NCI-H510A treated with DMSO at 0.1 percent for 48 hours (cell line): ENCODE measurements around the gene MAB21L4.

ENCODE experiments used
- DNase-seq: peaks from one replicate; lab custom pipeline; 2025; lab: John Stamatoyannopoulos, UW

The MAB21L4 gene

GRCh38 chr2:240925191-240925567, 29.2 kb upstream of the MAB21L4 start:
- DNase-seq, result no peak

- DNase-seq, result no peak
Observed at GRCh38 chr2:240922982-240923537, 27.1 kb upstream of the MAB21L4 start.

GRCh38 chr2:240922245-240922981, 26.5 kb upstream of the MAB21L4 start:
- DNase-seq, result no peak

DNA sequence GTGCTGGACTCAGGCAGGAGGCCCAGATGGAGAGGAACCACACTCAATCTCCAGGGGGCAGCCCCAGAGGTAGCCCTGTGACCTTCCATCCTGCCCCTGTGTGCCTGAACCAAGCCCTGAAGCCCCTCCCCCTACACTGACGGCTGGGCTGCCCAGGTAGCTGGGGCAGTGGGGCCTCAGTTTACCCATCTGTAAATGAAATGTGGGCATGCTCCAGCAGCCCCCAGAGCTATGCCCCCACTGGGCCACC, 26.0 kb upstream of the MAB21L4 start:
- no peak for DNase-seq

DNA sequence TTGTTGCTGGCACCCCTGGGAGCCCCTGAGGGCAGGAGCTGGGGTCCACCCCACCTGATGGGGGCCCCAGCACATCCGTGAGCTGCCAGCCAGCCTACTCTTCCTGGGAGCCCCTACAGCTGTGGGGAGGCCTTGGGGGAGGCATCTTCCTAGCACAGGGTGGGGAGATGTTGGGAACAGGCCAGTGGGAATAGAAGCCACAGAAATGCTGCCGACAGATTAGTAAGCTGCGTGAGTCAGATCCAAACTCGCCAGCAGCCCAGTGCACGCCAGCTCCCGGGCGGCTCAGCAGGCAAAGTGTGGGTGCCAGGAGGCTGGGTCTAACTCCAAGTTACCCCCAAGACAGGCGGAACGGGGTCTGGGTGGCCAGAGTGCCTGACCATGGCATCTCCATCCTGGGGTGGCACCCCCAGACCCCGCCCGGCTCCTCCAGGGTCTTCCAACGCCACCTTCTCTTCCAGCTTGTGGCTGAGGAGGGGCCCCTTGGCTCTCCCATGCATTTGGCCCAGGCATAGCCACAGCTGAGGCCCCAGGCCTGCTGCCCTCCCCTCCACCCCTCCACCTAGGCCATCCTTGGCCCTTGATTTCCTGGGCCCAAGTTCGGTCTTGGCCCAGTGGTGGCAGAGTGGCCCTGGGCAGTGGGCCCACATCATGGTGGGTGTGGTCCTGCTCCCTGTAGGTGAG, 25.5 kb upstream of the MAB21L4 start:
- no peak for DNase-seq

GRCh38 chr2:240920783-240921231, 24.9 kb upstream of the MAB21L4 start:
- DNase-seq, result no peak

DNA sequence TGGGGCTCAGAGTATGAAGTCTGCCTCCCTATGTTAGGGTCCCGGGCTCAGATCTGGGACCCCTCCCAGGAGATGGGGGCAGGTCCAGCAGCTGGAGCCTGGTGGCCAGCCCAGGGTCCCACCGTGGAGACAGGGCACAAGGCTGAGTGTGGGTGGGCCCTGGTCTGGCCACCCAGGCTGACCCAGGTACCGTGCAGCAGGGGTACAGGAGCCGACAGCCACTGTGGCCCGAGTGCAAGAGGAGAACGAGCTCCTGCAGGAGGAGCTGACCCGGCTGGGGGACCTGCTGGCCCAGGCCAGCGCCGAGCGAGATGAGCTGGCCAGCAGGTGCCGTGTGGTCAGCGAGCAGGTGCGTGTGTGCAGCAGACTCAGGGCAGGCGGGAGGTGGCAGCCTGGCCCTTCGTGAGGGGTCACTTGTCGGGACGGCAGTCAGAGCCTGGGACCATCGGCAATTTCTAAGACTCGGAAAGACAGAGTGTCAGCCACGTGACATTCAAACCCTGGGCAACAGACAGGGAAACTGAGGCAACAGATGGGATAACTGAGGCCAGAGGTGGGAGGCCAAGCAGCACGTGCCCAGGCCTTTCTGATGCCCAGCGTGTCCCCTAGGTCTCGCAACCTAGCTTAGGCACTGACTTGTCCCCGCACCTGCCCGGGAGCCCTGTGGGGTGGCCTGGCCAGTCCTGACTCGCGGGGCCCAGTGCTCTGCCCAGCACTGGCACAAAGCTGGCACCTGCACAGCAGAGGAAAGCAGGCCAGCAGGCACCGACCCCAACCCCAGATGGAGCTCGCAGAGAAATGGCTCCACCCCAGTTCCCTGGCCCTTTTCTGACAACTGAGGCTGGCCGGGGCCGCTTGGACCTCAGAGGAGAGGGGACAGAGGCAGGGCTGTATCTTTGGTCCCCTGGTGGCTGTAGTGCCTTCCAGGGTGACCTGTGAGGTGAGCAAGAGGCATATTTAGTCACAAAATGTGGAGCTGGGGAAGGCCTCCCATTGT, 24.1 kb upstream of the MAB21L4 start:
- no peak for DNase-seq

- DNase-seq, result no peak
Observed at GRCh38 chr2:240919161-240919781, 23.3 kb upstream of the MAB21L4 start.

- DNase-seq, result no peak
Observed at GRCh38 chr2:240918258-240919091, 22.5 kb upstream of the MAB21L4 start.

GRCh38 chr2:240917684-240918257, 21.8 kb upstream of the MAB21L4 start:
- no peak for DNase-seq

GRCh38 chr2:240917009-240917683, 21.2 kb upstream of the MAB21L4 start:
- DNase-seq, result no peak

DNA sequence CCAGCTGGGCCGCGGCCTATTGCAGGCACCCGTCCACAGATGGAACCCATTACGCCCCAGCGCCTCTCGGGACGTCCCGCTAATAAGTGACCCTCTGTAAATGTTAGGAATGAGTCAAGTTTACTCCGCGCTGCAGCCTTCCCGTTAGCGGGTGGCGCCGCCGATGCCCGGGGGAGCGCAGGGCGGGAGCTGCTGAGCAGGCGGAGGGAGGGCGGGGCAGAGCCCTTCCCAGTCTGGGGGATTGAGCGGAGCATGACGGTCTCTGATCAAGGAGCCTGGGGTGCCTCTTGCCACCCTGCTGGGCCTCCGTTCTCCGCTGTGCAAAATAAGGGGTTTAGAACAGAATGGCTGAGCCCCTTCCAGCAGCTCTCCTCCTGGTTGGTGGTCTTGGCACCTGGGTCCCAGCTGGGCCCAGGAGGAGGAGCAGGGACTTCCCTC, 20.6 kb upstream of the MAB21L4 start:
- no peak for DNase-seq

GRCh38 chr2:240915526-240916341, 19.8 kb upstream of the MAB21L4 start:
- no peak for DNase-seq

- no peak for DNase-seq
Observed at GRCh38 chr2:240914645-240915525, 18.9 kb upstream of the MAB21L4 start.

- peak; percentile 26 for DNase-seq
Observed at GRCh38 chr2:240913810-240914644, 18.1 kb upstream of the MAB21L4 start.

GRCh38 chr2:240912878-240913809, 17.2 kb upstream of the MAB21L4 start:
- DNase-seq, result no peak
